ENCODE measurements around the gene MGAT5B. TPM values are rescaled to one million over a fixed set of nuclear protein-coding genes. Genes with fewer than 3 reads are reported as not detected.

The MGAT5B gene
- total RNA-seq, 1 experiment from 2014 or later, result 15.0 TPM

DNA sequence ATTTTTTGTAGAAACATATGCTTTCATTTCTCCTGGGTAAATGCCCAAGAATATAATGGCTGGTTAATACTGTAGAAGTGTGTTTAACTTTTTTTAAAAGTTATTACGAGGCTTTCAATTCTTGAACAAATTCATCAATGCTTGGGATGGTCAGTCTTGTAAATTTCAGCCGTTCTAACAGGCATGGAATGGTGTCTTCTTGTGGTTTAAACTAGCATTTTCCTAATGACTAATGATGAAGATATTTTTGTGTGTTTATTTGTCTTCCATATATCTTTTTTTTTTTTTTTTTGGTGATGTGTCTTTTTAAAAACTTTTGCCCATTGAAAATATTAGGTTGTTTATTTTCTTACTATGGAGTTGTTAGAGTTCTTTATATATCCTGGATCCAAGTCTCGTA lies 67.1 kb downstream of the MGAT5B start:
- DNase-seq (ENCODE audit: low read depth in 1 of 2, low spot score in 2 of 2), result peak in 1 of 2 experiments; percentile 76
- peaks cover 58% of the 10 kb centered on the region for H3K36me3 ChIP-seq
- H3K27me3 ChIP-seq (replicated peaks), result no peaks in the 10 kb centered on the region
- no peak overlapping the region for H3K4me3 ChIP-seq
- H3K9me3 ChIP-seq (replicated peaks), result no peaks in the 10 kb centered on the region; the same call in 1 of the 2 replicates
- peaks cover 23% of the 10 kb centered on the region for H3K4me1 ChIP-seq (replicated peaks)
- peak overlapping the region; percentile 55 for H3K27ac ChIP-seq

DNA sequence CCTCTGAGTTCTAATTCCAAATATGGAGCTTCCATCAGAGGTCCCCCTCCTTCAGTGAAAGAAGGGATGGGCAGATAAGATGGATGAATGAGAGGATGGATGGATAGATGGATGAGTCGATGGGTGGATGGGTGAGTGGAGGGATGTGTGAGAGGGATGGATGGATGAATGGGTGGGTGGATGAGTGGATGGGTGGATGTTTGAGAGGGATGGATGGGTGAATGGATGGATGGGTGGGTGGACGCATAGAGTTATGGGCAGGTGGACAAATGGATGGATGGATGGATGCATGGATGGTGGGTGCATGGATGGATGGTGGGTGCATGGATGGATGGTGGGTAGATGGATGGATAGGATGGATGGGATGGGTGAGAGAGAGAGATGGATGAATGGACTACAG lies 69.0 kb downstream of the MGAT5B start:
- Histone ChIP-seq H3K4me3 (no peak overlapping the region), H3K36me3 (peaks cover 69% of the 10 kb centered on the region), H3K9me3 (replicated peaks) (no peaks in the 10 kb centered on the region; the same call in 1 of the 2 replicates), H3K27ac (no peak overlapping the region), H3K4me1 (replicated peaks) (peaks cover 23% of the 10 kb centered on the region), H3K27me3 (replicated peaks) (no peaks in the 10 kb centered on the region)
- DNase-seq (ENCODE audit: low read depth in 1 of 2, low spot score in 2 of 2), result no peak

DNA sequence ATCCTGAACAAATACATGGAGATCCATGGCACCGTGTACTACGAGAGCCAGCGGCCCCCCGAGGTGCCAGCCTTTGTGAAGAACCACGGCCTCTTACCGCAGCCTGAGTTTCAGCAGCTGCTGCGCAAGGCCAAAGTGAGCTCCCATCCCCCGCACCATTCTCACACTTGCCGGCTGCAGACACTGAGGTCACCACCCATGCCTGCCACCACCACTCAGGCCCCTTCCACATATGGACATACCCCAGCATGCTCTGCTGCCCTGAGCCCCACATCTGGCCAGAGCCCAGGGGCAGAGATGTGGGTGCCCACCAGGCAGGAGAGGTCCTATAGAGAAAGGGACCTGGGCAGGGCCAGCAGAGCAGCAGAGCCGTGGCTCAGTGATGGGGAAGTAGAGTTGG lies 69.8 kb downstream of the MGAT5B start:
- Histone ChIP-seq H3K27me3 (replicated peaks) (no peaks in the 10 kb centered on the region), H3K9me3 (replicated peaks) (no peaks in the 10 kb centered on the region; the same call in 1 of the 2 replicates), H3K4me1 (replicated peaks) (peaks cover 23% of the 10 kb centered on the region), H3K4me3 (no peak overlapping the region), H3K36me3 (peaks cover 71% of the 10 kb centered on the region), H3K27ac (no peak overlapping the region)
- DNase-seq (ENCODE audit: low read depth in 1 of 2, low spot score in 2 of 2), result no peak

DNA sequence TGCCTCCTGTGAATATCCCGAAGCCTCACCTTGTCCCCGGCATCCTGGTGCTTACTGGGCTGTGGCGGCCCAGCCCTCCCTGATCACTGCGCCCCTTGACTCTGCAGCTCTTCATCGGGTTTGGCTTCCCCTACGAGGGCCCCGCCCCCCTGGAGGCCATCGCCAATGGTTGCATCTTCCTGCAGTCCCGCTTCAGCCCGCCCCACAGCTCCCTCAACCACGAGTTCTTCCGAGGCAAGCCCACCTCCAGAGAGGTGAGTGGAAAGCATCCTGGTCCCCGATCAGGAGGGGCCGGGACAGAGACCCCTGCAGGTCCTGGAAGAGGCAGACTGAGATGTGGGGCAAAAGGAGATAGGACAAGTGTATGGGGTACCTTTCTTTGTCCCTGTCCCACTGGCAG lies 72.1 kb downstream of the MGAT5B start:
- no peak overlapping the region for H3K27ac ChIP-seq
- no peaks in the 10 kb centered on the region for H3K9me3 ChIP-seq (replicated peaks)
- DNase-seq (ENCODE audit: low read depth in 1 of 2, low spot score in 2 of 2), result no peak
- H3K36me3 ChIP-seq, result peaks cover 68% of the 10 kb centered on the region
- H3K4me3 ChIP-seq, result no peak overlapping the region
- H3K4me1 ChIP-seq (replicated peaks), result peaks cover 7% of the 10 kb centered on the region
- H3K27me3 ChIP-seq (replicated peaks), result no peaks in the 10 kb centered on the region

DNA sequence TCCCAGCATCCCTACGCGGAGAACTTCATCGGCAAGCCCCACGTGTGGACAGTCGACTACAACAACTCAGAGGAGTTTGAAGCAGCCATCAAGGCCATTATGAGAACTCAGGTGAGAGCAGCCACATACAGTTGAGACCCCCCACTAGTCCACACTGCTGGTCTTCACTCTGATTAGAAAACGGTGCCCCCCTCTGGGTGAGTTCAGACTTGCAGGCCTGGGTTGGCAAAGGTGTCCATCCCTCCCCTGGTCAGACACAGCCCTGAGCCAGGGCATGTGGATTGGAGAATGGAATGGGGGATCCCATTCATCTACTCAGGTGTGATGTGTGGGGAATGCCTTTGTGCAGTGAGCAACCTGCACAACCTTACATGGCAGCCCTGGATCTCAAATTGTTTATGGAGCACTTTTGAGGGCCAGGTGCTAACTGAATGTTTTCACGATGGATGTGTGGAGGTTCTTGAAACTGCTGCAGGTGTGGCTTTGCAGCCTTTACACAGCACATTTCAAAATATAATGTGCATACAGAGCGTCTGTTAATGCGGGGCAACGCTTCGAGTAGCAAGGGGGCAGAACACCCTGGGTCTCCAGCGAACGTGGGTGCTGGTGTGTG lies 72.6 kb downstream of the MGAT5B start:
- H3K4me1 ChIP-seq (replicated peaks), result peaks cover 5% of the 10 kb centered on the region; the same call in 1 of the 2 replicates
- no peaks in the 10 kb centered on the region for H3K9me3 ChIP-seq (replicated peaks)
- H3K4me3 ChIP-seq, result no peak overlapping the region
- peaks cover 72% of the 10 kb centered on the region for H3K36me3 ChIP-seq
- DNase-seq (ENCODE audit: low read depth in 1 of 2, low spot score in 2 of 2), result no peak
- H3K27ac ChIP-seq, result no peak overlapping the region
- H3K27me3 ChIP-seq (replicated peaks), result no peaks in the 10 kb centered on the region

DNA sequence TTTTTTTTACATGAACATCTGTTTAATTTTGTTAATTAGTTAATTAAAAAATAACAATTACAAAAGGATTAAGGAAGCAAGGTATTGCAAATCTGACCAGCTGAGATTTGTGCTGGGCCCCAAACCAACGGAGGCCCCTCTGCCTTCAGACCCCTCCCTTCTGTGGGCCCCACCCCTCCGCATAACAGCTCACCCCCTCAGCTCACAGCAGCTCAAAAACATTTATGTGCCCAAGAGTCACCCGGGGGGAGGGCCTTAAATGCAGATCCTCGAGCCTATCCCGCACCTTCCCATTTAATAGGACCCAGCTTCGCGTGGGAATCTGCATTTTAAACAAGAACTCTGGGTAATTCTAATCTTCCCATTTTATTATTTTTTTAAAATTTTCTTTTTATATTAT lies 75.0 kb downstream of the MGAT5B start:
- DNase-seq (ENCODE audit: low read depth in 1 of 2, low spot score in 2 of 2), result no peak
- Histone ChIP-seq H3K36me3 (peaks cover 83% of the 10 kb centered on the region), H3K27me3 (replicated peaks) (no peaks in the 10 kb centered on the region), H3K9me3 (replicated peaks) (no peaks in the 10 kb centered on the region), H3K27ac (no peak overlapping the region), H3K4me1 (replicated peaks) (no peaks in the 10 kb centered on the region), H3K4me3 (no peak overlapping the region)

DNA sequence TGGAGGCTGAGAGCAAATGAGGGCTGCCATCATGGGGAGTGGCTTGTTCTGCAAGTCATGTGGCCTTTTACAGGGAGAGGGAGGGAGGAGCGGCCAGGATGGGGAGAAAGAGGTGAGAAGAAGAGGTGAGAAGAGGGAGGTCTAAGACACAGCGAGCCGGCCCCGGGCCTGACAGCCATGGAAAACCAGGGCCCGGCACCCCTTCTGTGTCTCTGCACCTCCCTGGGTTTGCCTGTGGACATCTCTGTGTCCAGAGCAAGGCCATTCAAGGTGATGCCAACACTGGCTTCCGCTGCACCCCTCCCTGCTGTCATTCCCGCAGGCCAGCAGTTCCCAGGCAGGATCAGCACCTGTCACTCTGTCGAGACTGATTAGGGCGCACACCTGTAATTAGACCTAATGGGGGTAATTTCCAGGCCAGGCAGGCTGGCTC lies 75.6 kb downstream of the MGAT5B start:
- no peaks in the 10 kb centered on the region for H3K4me1 ChIP-seq (replicated peaks)
- peaks cover 83% of the 10 kb centered on the region for H3K36me3 ChIP-seq

DNA sequence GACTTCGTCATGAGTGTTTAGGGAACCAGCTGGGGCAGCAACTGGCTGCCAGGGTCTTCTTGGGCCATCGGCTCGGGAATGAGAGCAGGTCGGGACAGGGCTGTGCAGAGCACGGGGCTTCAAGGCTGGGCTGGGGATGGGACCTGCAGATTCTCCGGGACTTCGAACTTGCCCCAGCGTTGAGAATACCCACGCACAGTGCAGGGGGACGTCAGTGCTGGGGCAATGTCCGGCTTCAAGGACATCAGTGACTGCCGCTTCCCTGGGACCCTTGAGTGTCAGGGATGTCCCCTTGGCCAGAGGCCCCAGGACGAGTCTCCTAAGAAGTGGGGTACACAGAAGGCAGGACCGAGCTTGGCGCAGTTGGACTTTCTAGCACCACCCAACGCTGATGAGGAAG lies 76.3 kb downstream of the MGAT5B start:
- H3K27me3 ChIP-seq (replicated peaks), result no peaks in the 10 kb centered on the region
- H3K9me3 ChIP-seq (replicated peaks), result no peaks in the 10 kb centered on the region
- H3K36me3 ChIP-seq, result peaks cover 80% of the 10 kb centered on the region
- H3K4me3 ChIP-seq, result no peak overlapping the region
- no peaks in the 10 kb centered on the region for H3K4me1 ChIP-seq (replicated peaks)
- no peak overlapping the region for H3K27ac ChIP-seq
- DNase-seq (ENCODE audit: low read depth in 1 of 2, low spot score in 2 of 2), result no peak

More for the DNA sequence above, 75.6 kb downstream of the MGAT5B start:
- Histone ChIP-seq H3K27me3 (replicated peaks) (no peaks in the 10 kb centered on the region), H3K27ac (no peak overlapping the region), H3K4me3 (no peak overlapping the region), H3K9me3 (replicated peaks) (no peaks in the 10 kb centered on the region)
- no peak for DNase-seq (ENCODE audit: low read depth in 1 of 2, low spot score in 2 of 2)

DNA sequence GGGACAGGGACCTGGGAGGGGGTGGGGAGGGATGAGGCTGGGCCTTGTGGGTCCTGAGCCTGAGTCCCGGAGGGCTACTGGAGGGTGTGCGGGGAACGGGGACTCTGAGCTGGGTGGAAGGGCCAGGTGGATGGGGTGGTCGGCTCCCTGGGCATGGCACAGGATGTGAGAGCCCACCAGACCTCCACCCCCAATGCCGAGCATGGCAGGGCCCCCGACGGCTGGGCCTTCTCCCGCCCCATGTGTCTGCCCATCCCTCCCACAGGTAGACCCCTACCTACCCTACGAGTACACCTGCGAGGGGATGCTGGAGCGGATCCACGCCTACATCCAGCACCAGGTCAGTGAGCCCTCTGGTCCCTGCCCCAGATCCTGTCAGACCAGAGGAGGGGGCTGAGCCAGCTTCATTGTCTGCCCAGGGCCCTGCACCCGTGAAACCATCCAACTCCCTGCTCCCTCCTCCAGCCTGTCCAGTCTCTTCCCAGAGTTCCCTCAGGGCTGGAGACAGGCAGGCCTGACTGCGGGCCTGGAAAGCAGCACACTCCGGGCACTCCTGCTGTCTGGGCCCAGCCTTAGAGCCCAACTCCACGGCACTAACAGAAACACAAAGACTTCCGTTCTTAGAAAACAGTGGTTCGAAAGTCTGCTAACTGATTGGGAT lies 78.0 kb downstream of the MGAT5B start:
- no peak overlapping the region for H3K27ac ChIP-seq
- H3K36me3 ChIP-seq, result peaks cover 62% of the 10 kb centered on the region
- H3K4me1 ChIP-seq (replicated peaks), result no peaks in the 10 kb centered on the region
- no peak overlapping the region for H3K4me3 ChIP-seq
- H3K9me3 ChIP-seq (replicated peaks), result no peaks in the 10 kb centered on the region
- no peaks in the 10 kb centered on the region for H3K27me3 ChIP-seq (replicated peaks)
- DNase-seq (ENCODE audit: low read depth in 1 of 2, low spot score in 2 of 2), result no peak

DNA sequence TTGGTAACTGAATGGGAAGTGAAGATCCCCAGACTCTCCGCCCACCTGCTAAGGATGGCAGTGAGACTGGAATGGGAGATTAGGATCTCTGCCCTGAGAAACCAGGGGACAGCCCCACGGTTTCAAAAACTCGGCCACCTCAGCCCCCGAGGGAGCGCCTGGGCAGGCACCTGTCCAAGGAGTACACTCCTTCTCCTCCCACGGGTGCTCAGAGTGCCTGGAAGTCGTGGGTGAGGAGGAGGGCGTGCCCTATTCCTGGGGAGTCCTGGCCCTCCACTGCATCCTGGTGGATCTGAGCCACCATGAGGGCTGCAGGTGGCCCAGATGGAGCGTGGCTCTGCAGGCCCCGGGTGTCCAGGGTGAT lies 78.5 kb downstream of the MGAT5B start:
- H3K9me3 ChIP-seq (replicated peaks), result no peaks in the 10 kb centered on the region
- no peak overlapping the region for H3K27ac ChIP-seq
- H3K4me1 ChIP-seq (replicated peaks), result no peaks in the 10 kb centered on the region
- H3K27me3 ChIP-seq (replicated peaks), result no peaks in the 10 kb centered on the region
- H3K4me3 ChIP-seq, result no peak overlapping the region
- no peak for DNase-seq (ENCODE audit: low read depth in 1 of 2, low spot score in 2 of 2)
- peaks cover 57% of the 10 kb centered on the region for H3K36me3 ChIP-seq

DNA sequence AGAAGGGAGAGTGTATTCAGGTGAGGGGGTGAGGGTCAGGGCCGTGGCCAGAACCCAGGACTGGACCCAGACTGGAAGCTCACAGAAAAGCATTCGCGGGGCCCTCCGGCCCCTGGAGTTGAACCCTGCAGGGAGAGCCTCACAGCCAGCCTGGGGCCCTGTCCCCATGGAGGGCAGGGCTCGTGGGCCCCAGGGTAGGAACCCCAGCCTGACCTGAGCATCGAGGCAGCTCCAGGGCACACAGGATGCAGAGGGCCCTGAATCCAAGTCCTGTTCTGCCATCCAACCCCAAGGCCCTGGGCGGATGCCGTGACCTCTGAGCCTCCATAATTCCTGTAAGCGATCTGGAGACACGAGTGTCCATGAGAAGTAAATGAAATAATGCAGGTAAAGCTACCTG lies 79.1 kb downstream of the MGAT5B start:
- Histone ChIP-seq H3K27me3 (replicated peaks) (no peaks in the 10 kb centered on the region), H3K27ac (no peak overlapping the region)

DNA sequence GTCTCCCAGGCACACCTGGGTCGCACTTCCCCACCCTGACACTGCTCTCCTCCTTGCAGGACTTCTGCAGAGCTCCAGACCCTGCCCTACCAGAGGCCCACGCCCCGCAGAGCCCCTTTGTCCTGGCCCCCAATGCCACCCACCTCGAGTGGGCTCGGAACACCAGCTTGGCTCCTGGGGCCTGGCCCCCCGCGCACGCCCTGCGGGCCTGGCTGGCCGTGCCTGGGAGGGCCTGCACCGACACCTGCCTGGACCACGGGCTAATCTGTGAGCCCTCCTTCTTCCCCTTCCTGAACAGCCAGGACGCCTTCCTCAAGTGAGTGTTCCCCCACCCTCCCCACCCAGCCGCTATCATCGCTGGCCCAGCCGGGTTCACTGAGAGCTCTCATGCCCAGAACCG lies 79.6 kb downstream of the MGAT5B start:
- H3K27me3 ChIP-seq (replicated peaks), result no peaks in the 10 kb centered on the region
- no peaks in the 10 kb centered on the region for H3K4me1 ChIP-seq (replicated peaks)
- H3K9me3 ChIP-seq (replicated peaks), result no peaks in the 10 kb centered on the region

More for the DNA sequence above, 79.1 kb downstream of the MGAT5B start:
- no peak for DNase-seq (ENCODE audit: low read depth in 1 of 2, low spot score in 2 of 2)
- no peaks in the 10 kb centered on the region for H3K9me3 ChIP-seq (replicated peaks)
- no peaks in the 10 kb centered on the region for H3K4me1 ChIP-seq (replicated peaks)
- H3K36me3 ChIP-seq, result peaks cover 51% of the 10 kb centered on the region
- no peak overlapping the region for H3K4me3 ChIP-seq

DNA sequence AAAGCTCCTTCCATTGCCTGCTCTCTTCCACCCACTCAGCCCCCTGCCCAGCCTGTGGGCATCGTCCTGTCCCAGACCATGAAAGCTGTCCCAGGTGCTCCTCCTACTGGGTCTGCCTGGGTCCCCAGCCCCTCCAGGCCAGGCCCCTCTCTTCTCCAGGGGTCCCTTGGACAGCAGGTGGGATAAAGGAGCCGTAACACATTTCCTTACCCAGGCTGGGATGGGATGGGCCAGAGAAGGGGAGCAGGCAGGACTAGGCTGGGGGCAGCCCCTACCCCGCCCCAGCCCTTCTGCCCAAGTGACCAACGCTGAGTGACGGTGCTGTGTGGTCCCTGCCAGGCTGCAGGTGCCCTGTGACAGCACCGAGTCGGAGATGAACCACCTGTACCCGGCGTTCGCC lies 80.1 kb downstream of the MGAT5B start:
- H3K4me1 ChIP-seq (replicated peaks), result no peaks in the 10 kb centered on the region
- no peaks in the 10 kb centered on the region for H3K27me3 ChIP-seq (replicated peaks)
- H3K9me3 ChIP-seq (replicated peaks), result no peaks in the 10 kb centered on the region
- DNase-seq (ENCODE audit: low read depth in 1 of 2, low spot score in 2 of 2), result no peak
- peaks cover 45% of the 10 kb centered on the region for H3K36me3 ChIP-seq
- H3K4me3 ChIP-seq, result no peak overlapping the region
- H3K27ac ChIP-seq, result no peak overlapping the region

More for the DNA sequence above, 79.6 kb downstream of the MGAT5B start:
- Histone ChIP-seq H3K36me3 (peaks cover 47% of the 10 kb centered on the region), H3K4me3 (no peak overlapping the region), H3K27ac (no peak overlapping the region)
- DNase-seq (ENCODE audit: low read depth in 1 of 2, low spot score in 2 of 2), result no peak

DNA sequence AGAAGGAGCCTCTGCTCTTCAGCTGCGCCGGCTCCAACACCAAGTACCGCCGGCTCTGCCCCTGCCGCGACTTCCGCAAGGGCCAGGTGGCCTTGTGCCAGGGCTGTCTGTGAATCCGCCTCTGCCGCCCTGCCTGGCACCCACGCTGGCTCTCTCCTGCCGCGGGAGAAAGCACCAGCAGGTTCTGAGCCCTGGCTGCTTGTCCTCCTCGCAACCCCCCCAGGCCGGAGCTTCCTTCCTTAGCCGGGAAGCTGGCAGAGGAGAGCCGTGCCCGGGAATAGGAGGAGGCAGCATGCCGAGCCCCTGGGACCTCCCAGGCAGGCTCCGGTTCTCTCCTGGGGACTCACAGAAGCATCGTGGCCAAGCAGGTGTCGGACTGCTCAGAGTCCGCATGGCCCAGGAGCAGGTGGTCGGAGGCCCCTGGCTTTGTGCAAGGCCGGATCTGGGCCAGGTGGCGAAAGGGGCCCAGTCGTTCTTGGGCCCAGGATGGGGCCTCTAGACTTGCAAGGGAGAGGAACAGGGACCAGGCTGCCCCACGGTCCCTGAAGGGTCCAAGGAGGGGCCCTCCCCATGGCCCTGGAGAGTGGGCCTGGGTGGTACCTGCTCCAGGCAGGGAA lies 80.6 kb downstream of the MGAT5B start:
- Histone ChIP-seq H3K9me3 (replicated peaks) (no peaks in the 10 kb centered on the region), H3K4me3 (no peak overlapping the region), H3K36me3 (peaks cover 43% of the 10 kb centered on the region), H3K27me3 (replicated peaks) (no peaks in the 10 kb centered on the region), H3K27ac (no peak overlapping the region), H3K4me1 (replicated peaks) (no peaks in the 10 kb centered on the region)
- no peak for DNase-seq (ENCODE audit: low read depth in 1 of 2, low spot score in 2 of 2)

All from SJSA1 (cell line).